Measurements from ENCODE around the gene PACSIN1.

The PACSIN1 gene

GRCh38 chr6:34569361-34569973 lies 103.6 kb downstream of the PACSIN1 start:
- no peak for TF ChIP-seq CTCF (IDR thresholded peaks at IDR 0.05; ENCODE audit: extremely low read depth, insufficient read depth, missing control alignments)
- DNase-seq (ENCODE audit: low spot score), result no peak
- in situ Hi-C loops (cut with MboI; ENCODE audit: low pct_unique_long_range_greater_than_20kb, low sequenced_read_pairs, unreplicated experiment), result no loop called here

DNA sequence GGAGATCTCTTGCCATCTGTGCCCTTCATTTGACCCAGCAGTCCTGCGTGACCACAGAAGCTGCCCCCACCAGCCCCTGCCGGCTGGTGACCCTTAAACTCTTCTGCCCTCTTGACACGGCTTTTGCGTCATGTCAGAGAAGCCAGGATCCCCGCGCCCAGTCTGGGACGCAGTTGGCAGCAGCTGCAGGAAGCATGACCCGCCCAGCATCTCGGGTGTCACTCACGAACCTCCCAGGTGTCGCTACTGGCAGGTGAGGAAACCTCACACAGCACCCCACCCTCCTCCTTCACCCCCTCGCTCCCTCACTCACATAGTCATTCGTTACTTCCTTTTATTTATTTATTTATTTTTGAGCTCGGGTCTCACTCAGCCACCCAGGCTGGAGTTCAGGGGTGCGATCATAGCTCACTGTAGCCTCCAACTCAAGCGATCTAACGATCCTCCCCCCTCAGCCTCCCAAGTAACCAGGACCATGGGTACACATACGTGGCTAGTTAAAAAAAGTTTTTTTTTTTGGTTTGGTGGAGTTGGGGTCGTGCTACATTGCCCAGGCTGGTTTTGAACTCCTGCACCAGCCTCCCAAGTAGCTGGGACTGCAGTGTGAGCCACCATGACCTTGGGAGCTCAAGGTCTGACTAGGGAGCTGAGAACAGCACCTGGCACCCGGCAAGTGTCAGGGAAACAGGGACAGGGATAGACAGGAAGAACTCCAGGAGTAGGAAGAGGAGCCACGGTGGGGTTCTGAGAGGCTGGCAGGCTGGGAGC lies 104.4 kb downstream of the PACSIN1 start:
- no peak for TF ChIP-seq CTCF (IDR thresholded peaks at IDR 0.05; ENCODE audit: extremely low read depth, insufficient read depth, missing control alignments)
- DNase-seq (ENCODE audit: low spot score), result no peak

DNA sequence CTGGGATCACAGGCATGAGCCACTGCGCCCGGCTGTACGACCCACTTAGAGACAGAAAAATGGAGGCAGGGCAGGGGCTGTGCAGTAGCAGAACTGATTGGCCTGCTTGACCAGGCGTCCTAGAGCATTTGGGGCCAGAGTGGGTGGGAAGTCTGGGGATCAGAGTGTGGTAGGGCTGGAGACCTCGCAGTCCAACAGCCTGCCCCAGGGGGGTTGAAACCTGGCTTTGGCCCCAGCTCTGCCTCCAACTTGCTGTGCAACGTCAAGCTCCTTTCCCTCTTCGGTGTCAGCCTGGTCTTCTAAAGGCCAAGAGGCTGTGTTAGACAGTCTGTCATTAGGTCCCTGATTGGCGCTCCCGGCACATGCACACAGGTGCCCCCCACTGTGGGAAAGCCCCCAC lies 105.5 kb downstream of the PACSIN1 start:
- DNase-seq (ENCODE audit: low spot score), result no peak
- in situ Hi-C loops (cut with MboI; ENCODE audit: low pct_unique_long_range_greater_than_20kb, low sequenced_read_pairs, unreplicated experiment), result no loop called here
- TF ChIP-seq CTCF (IDR thresholded peaks at IDR 0.05; ENCODE audit: extremely low read depth, insufficient read depth, missing control alignments), result no peak

More for the DNA sequence above, 104.4 kb downstream of the PACSIN1 start:
- in situ Hi-C loops (cut with MboI; ENCODE audit: low pct_unique_long_range_greater_than_20kb, low sequenced_read_pairs, unreplicated experiment), result no loop called here

- no peak for TF ChIP-seq CTCF (IDR thresholded peaks at IDR 0.05; ENCODE audit: extremely low read depth, insufficient read depth, missing control alignments)
- in situ Hi-C loops (cut with MboI; ENCODE audit: low pct_unique_long_range_greater_than_20kb, low sequenced_read_pairs, unreplicated experiment), result no loop called here
- DNase-seq (ENCODE audit: low spot score), result no peak
Observed at GRCh38 chr6:34572021-34572420, 106.1 kb downstream of the PACSIN1 start.

DNA sequence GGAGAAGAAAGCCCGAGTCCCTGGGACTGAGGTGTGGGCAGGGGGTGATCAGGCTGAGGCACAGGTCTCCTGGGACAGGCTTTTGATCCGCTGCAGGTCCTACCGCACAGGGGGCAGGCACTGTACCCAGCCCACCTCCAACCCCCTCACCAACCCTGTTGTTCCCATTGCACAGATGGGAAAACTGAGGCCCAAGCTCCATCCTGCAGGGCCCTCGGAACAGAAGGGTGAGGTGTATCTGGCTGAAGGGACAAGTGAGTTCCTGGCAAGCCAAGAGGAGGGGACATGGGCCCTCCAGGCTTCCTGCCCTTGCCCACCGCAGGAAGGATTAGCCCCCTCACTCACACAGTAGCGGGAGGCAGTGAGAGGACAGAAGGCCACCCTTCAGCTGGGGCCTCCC lies 106.7 kb downstream of the PACSIN1 start:
- DNase-seq (ENCODE audit: low spot score), result no peak
- in situ Hi-C loops (cut with MboI; ENCODE audit: low pct_unique_long_range_greater_than_20kb, low sequenced_read_pairs, unreplicated experiment), result no loop called here
- TF ChIP-seq CTCF (IDR thresholded peaks at IDR 0.05; ENCODE audit: extremely low read depth, insufficient read depth, missing control alignments), result no peak

- peak; percentile 16 for DNase-seq (ENCODE audit: low spot score)
- no peak for TF ChIP-seq CTCF (IDR thresholded peaks at IDR 0.05; ENCODE audit: extremely low read depth, insufficient read depth, missing control alignments)
- in situ Hi-C loops (cut with MboI; ENCODE audit: low pct_unique_long_range_greater_than_20kb, low sequenced_read_pairs, unreplicated experiment), result no loop called here
Observed at GRCh38 chr6:34573567-34574183, 107.8 kb downstream of the PACSIN1 start.

All from GM13977 (cell line).